ENCODE results near the gene PALLD. TPM values are rescaled to one million over a fixed set of nuclear protein-coding genes. Genes with fewer than 3 reads are reported as not detected.

The PALLD gene
- total RNA-seq, 1 experiment from 2014 or later = 23.7 TPM

DNA sequence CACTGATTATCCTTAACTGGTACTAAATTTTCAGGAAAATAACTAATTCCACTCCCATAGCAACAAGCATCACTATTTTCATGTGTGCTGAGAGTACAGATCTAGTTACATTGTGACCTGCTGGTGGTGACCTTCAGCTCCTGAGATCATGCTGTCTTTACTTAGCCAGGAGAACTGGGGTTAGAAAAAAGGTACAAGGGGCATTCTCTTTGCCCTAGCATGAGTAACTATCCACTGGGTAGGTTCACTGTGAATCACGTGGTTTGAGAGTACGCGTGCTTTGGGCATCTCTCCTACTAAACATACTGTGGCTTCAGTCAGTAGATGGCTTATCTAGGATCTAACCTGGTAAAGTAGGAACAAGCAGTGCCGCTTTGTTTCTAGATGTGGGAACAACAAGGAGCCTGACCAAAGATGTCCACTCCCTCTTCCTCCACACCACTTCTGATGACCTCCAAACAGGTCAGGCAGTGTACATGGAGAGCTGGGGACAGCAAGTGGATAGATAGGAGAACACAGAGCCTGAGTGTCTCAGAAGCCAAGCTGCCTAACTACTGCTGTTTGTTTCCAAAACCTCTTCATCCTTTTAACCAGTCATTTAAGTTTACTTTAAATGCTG is 423.0 kb downstream of the PALLD start:
- DNase-seq (ENCODE audit: low spot score) (no peak), ATAC-seq (no peak)
- CTCF ChIA-PET = interaction anchor here (1.0 to 4.2 kb wide), 6 partner anchors 24 to 334 kb away, joined by 3 to 53 read pairs (median 4); no protein-coding TSS in a partner anchor
- peaks cover 50% of the 10 kb centered on the region for H3K4me1 Mint-ChIP-seq
- H3K4me3 Mint-ChIP-seq = no peak overlapping the region
- POLR2A ChIA-PET = interaction anchor here (0.9 kb wide), 1 partner anchor 87 kb away, joined by 3 read pairs; no protein-coding TSS in a partner anchor
- H3K36me3 Mint-ChIP-seq = peaks cover 2% of the 10 kb centered on the region
- no peak for TF ChIP-seq TCF7 (CRISPR knock-in tag; IDR thresholded peaks at IDR 0.05; ENCODE audit: low read depth)
- TF ChIP-seq, protein P1, sequence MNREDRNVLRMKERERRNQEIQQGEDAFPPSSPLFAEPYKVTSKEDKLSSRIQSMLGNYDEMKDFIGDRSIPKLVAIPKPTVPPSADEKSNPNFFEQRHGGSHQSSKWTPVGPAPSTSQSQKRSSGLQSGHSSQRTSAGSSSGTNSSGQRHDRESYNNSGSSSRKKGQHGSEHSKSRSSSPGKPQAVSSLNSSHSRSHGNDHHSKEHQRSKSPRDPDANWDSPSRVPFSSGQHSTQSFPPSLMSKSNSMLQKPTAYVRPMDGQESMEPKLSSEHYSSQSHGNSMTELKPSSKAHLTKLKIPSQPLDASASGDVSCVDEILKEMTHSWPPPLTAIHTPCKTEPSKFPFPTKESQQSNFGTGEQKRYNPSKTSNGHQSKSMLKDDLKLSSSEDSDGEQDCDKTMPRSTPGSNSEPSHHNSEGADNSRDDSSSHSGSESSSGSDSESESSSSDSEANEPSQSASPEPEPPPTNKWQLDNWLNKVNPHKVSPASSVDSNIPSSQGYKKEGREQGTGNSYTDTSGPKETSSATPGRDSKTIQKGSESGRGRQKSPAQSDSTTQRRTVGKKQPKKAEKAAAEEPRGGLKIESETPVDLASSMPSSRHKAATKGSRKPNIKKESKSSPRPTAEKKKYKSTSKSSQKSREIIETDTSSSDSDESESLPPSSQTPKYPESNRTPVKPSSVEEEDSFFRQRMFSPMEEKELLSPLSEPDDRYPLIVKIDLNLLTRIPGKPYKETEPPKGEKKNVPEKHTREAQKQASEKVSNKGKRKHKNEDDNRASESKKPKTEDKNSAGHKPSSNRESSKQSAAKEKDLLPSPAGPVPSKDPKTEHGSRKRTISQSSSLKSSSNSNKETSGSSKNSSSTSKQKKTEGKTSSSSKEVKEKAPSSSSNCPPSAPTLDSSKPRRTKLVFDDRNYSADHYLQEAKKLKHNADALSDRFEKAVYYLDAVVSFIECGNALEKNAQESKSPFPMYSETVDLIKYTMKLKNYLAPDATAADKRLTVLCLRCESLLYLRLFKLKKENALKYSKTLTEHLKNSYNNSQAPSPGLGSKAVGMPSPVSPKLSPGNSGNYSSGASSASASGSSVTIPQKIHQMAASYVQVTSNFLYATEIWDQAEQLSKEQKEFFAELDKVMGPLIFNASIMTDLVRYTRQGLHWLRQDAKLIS (CRISPR knock-in tag; IDR thresholded peaks at IDR 0.05; ENCODE audit: borderline replicate concordance) = no peak
- TF ChIP-seq, protein P2, sequence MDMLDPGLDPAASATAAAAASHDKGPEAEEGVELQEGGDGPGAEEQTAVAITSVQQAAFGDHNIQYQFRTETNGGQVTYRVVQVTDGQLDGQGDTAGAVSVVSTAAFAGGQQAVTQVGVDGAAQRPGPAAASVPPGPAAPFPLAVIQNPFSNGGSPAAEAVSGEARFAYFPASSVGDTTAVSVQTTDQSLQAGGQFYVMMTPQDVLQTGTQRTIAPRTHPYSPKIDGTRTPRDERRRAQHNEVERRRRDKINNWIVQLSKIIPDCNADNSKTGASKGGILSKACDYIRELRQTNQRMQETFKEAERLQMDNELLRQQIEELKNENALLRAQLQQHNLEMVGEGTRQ (CRISPR knock-in tag; IDR thresholded peaks at IDR 0.05) = no peak
- TF ChIP-seq ZNF396 (CRISPR knock-in tag; IDR thresholded peaks at IDR 0.05; ENCODE audit: borderline replicate concordance) = no peak
- no peak for TF ChIP-seq TP53 (CRISPR knock-in tag; IDR thresholded peaks at IDR 0.05)
- TF ChIP-seq ZNF263 (CRISPR knock-in tag; IDR thresholded peaks at IDR 0.05; ENCODE audit: low read depth) = no peak
- no peaks in the 10 kb centered on the region for H3K9me3 Mint-ChIP-seq
- H3K27me3 Mint-ChIP-seq (ENCODE audit: low read depth) = no peaks in the 10 kb centered on the region
- peak overlapping the region; percentile 58; the same call in 1 of the 2 replicates for H3K27ac Mint-ChIP-seq

DNA sequence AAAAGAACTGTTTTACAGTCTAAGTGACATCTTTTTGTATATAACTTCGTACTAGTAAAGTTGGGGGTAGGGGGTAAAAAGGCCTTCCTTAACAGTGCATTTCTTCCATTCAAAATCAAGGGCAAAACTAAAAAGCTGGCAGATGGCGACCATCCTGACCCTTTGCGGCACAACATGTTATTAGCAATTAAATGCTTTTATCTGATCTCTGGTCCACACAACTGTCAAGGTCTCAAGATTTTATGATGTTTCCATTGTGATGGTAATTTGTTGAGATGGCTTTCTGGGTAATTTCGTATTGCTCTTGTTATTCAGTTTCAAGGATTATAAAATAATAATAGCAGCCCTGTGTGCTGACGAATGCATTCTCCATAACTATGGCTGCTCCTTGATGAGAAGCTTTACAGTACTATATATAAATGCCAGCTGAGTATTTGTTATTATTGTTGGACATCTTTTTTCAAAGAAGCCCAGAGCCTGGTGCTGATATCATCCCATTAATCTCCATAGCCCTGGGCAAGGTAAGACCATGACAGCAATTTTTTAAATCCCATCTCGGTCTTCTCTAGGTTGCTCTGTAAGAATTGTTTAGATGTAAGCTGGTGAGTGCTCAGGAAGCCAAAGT is 423.7 kb downstream of the PALLD start:
- CTCF ChIA-PET = interaction anchor here (0.5 to 4.3 kb wide), 24 partner anchors 23 to 1339 kb away, joined by 3 to 53 read pairs (median 5); no protein-coding TSS in a partner anchor
- H3K27ac Mint-ChIP-seq = peak overlapping the region; percentile 58; the same call in 1 of the 2 replicates
- no peaks in the 10 kb centered on the region for H3K9me3 Mint-ChIP-seq
- H3K27me3 Mint-ChIP-seq (ENCODE audit: low read depth) = no peaks in the 10 kb centered on the region
- peaks cover 50% of the 10 kb centered on the region for H3K4me1 Mint-ChIP-seq
- H3K36me3 Mint-ChIP-seq = peaks cover 7% of the 10 kb centered on the region
- no peak for DNase-seq (ENCODE audit: low spot score)
- POLR2A ChIA-PET = interaction anchor here (0.9 to 1.4 kb wide), 3 partner anchors 88 to 96 kb away, joined by 3 to 10 read pairs (median 3); partner anchors contain the start of gene CBR4
- no peak overlapping the region for H3K4me3 Mint-ChIP-seq
- TF ChIP-seq RORB (CRISPR knock-in tag; IDR thresholded peaks at IDR 0.05) = no peak
- TF ChIP-seq ZNF423 (CRISPR knock-in tag; IDR thresholded peaks at IDR 0.05) = no peak
- TF ChIP-seq ELF4 (CRISPR knock-in tag; IDR thresholded peaks at IDR 0.05; ENCODE audit: low read depth) = no peak
- TF ChIP-seq MXD4 (CRISPR knock-in tag; IDR thresholded peaks at IDR 0.05; ENCODE audit: borderline replicate concordance) = no peak
- TF ChIP-seq GRHL2 (CRISPR knock-in tag; IDR thresholded peaks at IDR 0.05; ENCODE audit: insufficient replicate concordance, severe bottlenecking) = no peak
- TF ChIP-seq, protein P3, sequence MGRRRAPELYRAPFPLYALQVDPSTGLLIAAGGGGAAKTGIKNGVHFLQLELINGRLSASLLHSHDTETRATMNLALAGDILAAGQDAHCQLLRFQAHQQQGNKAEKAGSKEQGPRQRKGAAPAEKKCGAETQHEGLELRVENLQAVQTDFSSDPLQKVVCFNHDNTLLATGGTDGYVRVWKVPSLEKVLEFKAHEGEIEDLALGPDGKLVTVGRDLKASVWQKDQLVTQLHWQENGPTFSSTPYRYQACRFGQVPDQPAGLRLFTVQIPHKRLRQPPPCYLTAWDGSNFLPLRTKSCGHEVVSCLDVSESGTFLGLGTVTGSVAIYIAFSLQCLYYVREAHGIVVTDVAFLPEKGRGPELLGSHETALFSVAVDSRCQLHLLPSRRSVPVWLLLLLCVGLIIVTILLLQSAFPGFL (CRISPR knock-in tag; IDR thresholded peaks at IDR 0.05; ENCODE audit: borderline replicate concordance) = no peak
- TF ChIP-seq, protein P4, sequence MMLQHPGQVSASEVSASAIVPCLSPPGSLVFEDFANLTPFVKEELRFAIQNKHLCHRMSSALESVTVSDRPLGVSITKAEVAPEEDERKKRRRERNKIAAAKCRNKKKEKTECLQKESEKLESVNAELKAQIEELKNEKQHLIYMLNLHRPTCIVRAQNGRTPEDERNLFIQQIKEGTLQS (CRISPR knock-in tag; conservative IDR thresholded peaks at IDR 0.05) = no peak
- no peak for TF ChIP-seq OVOL2 (CRISPR knock-in tag; IDR thresholded peaks at IDR 0.05; ENCODE audit: borderline replicate concordance)
- TF ChIP-seq KAT7 (CRISPR knock-in tag; IDR thresholded peaks at IDR 0.05; ENCODE audit: borderline replicate concordance) = no peak
- TF ChIP-seq, protein P5, sequence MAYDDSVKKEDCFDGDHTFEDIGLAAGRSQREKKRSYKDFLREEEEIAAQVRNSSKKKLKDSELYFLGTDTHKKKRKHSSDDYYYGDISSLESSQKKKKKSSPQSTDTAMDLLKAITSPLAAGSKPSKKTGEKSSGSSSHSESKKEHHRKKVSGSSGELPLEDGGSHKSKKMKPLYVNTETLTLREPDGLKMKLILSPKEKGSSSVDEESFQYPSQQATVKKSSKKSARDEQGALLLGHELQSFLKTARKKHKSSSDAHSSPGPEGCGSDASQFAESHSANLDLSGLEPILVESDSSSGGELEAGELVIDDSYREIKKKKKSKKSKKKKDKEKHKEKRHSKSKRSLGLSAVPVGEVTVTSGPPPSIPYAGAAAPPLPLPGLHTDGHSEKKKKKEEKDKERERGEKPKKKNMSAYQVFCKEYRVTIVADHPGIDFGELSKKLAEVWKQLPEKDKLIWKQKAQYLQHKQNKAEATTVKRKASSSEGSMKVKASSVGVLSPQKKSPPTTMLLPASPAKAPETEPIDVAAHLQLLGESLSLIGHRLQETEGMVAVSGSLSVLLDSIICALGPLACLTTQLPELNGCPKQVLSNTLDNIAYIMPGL (CRISPR knock-in tag; IDR thresholded peaks at IDR 0.05) = no peak
- no peak for ATAC-seq

Measured in WTC11 (cell line).